ENCODE measurements around the gene RRP36. TPM values are rescaled to one million over a fixed set of nuclear protein-coding genes. Genes with fewer than 3 reads are reported as not detected.
"Not testable (repeated sequence)": the region's sequence is repeated elsewhere in the genome, so short reads cannot be mapped to it uniquely, and the experiment has no call there.

RRP36 gene
- total and polyA plus RNA-seq, 12 donors = 29.6 to 109 (median 50.7) TPM

DNA sequence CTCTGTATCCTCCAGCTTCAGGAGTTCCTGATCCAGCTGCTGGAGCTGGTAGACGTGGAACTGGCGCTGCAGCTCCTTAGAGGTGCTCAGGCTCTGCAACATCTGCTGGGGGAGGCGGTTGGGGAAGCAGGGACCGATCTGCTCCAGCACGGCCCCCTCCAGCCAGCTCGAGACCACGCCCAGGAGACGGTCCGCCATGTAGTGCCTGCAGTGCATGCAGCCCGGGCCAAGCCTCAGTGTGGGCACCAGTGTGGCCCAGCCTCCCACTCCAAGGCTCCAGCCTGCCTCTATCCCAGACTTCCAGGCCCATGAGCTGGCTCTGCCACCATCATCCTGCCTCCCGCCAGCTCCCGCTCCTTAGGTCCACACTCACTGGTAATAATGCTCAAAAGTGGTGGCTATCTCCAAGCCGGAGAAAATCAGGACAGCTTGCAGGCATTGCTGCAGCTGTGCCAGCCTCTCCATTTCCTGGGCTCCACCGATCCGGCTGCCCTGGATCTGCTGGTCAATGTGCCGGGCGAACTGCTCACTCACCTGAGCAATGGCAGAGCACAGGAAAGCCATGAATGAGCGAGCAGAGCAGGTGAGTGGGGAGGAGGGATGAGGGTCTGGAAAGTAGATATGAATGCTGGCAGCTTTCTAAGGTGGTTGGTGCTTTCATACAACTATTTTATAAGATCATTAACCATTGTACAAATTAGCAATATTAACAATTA is 19.3 kb downstream of the RRP36 start:
- intact Hi-C loops (cut with DNase I) = no loop called here
- WGBS, 4 donors = 91 to 95% (median 93%) methylated on average over 13 to 18 of the region's 18 CpGs
- H3K4me1 ChIP-seq (replicated peaks in 1 of 2) = no peaks in the 10 kb centered on the region
- no peak for DNase-seq
- no peak overlapping the region for H3K27ac ChIP-seq
- H3K9me3 ChIP-seq (replicated peaks in 1 of 3) = no peaks in the 10 kb centered on the region
- no peak overlapping the region for H3K4me3 ChIP-seq
- TF ChIP-seq CTCF (IDR thresholded peaks at IDR 0.05) = no peak
- TF ChIP-seq POLR2A (IDR thresholded peaks at IDR 0.05) = no peak
- H3K36me3 ChIP-seq (replicated peaks in 1 of 2) = peaks cover 0 to 75% of the 10 kb centered on the region in 2 donors
- no peaks in the 10 kb centered on the region for H3K27me3 ChIP-seq

- not testable (repeated sequence) for DNase-seq; H3K4me1 ChIP-seq (replicated peaks in 1 of 2)
- WGBS, 4 donors = 88 to 99% (median 93%) methylated on average over 8 of the region's 8 CpGs
These were observed 20.1 kb downstream of the RRP36 start for GRCh38 chr6:43041475-43041874.

GRCh38 chr6:43043310-43043709 is 21.9 kb downstream of the RRP36 start:
- no peaks in the 10 kb centered on the region for H3K27me3 ChIP-seq
- intact Hi-C loops (cut with DNase I) = no loop called here
- no peak overlapping the region for H3K27ac ChIP-seq
- WGBS, 4 donors = 89 to 92% (median 91%) methylated on average over 9 of the region's 9 CpGs
- peaks cover 0 to 78% of the 10 kb centered on the region in 2 donors for H3K36me3 ChIP-seq (replicated peaks in 1 of 2)
- no peak for DNase-seq
- TF ChIP-seq CTCF (IDR thresholded peaks at IDR 0.05) = no peak
- no peak for TF ChIP-seq POLR2A (IDR thresholded peaks at IDR 0.05)
- H3K9me3 ChIP-seq (replicated peaks in 1 of 3) = no peaks in the 10 kb centered on the region
- H3K4me3 ChIP-seq = no peak overlapping the region
- H3K4me1 ChIP-seq (replicated peaks in 1 of 2) = no peaks in the 10 kb centered on the region

More at GRCh38 chr6:43041475-43041874, 20.1 kb downstream of the RRP36 start:
- H3K27ac ChIP-seq; H3K27me3 ChIP-seq; H3K9me3 ChIP-seq (replicated peaks in 1 of 3); H3K4me3 ChIP-seq; intact Hi-C loops (cut with DNase I): not testable (repeated sequence)
- H3K36me3 ChIP-seq (replicated peaks in 1 of 2) = peaks cover 0 to 82% of the 10 kb centered on the region in 2 donors

DNA sequence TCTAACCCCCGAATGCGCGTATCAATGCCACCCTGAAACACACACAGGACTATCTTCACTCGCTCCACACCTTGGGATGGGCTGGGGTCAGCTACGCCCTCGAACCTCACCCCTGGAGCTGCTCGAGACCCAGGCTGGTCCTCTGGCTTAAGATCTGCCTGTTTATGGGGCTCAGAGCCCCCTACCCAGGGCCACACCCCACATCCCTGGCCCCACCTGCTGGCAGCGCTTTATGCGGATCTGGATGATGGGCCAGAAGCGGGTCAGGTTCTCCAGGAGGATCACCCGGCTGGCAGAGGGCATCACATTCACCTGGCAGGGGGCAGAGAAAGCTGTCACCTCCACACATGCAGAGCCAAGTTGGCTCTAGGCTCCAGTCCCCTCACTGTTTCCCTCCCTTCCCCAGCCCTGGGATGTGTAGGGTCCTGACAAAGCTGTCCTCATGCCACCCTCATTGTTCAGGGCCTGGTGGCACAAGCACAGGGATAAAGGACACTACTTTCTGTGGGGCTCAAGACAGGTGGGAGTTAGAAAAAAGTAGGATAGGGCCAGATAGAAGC is 24.0 kb downstream of the RRP36 start:
- H3K27ac ChIP-seq = no peak overlapping the region
- no peaks in the 10 kb centered on the region for H3K9me3 ChIP-seq (replicated peaks in 1 of 3)
- peaks cover 0 to 76% of the 10 kb centered on the region in 2 donors for H3K36me3 ChIP-seq (replicated peaks in 1 of 2)
- intact Hi-C loops (cut with DNase I) = no loop called here
- WGBS, 4 donors = 90 to 94% (median 93%) methylated on average over 4 to 11 of the region's 11 CpGs
- no peak for DNase-seq
- TF ChIP-seq CTCF (IDR thresholded peaks at IDR 0.05) (no peak), POLR2A (IDR thresholded peaks at IDR 0.05) (no peak)
- no peaks in the 10 kb centered on the region for H3K4me1 ChIP-seq (replicated peaks in 1 of 2)
- no peaks in the 10 kb centered on the region for H3K27me3 ChIP-seq
- H3K4me3 ChIP-seq = no peak overlapping the region
